NCI-H526 (cell line): ENCODE measurements around the gene CCDC88C.

Source experiments
- DNase-seq, 2 experiments: peaks; one replicate each; lab custom pipeline; 2025; lab: John Stamatoyannopoulos, UW

CCDC88C gene

DNA sequence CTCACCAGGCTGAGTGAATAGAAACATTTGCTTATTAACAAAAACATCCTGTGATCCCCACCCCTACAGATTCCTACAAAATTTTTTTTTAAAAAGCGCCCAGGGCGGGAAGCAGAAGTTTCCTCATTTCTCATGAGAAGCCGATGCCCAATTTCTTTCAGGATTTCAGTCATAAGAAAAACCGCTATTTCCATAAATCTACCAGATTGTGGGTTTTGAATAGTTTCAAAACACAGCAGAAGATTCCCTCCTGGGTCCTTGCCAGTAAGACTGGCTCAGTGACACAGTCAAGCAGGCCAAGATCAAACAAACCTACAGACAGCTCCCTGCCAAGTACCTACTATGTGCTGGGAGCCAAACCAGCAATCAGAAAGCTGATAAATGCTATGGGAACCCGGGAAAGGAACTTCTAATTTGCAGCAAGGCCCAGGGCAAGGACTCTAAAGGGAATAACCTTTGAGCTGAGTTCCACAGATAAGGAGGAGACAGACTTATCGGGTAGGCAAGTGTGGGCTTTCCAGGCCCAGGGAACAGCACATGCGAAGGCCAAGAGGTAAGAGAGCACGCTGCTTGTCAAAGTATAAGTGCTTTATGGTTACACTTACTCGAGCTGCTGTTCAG, 68.7 kb downstream of the CCDC88C start:
- DNase-seq, result peak in 1 of 2 experiments; percentile 19

DNA sequence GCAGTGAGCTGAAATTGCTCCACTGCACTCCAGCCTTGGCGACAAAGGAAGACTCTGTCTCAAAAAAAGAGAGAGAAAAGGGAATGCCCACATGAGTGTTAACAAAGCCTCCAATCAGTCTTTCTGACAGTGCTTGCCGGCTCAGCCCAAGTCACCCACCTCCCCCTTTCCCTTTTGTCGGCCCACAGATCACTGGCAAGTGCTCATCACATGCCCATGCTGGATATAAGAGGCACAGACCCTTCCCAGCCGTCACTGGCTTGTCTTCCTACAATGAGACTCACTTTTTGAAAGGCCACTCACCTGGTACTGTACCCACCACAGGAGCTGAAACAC, 70.8 kb downstream of the CCDC88C start:
- DNase-seq, result no peak

DNA sequence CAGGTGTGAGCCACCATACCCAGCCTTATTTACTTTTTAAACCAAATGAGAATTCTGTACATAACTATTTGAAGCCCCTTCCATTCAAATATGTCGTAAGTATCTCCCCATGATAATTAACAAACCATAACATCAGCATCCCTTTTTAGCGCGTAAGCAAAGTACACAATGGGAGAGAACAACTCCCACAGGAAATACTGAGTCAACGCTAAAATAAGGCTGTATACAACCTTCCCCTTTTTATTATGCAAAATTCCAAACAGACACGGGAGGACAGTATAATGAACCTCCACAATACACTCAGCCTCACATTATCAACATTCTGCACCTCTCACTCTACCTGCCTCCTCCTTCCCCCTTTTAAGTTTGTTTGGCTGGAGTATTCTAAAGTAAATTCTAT, 73.5 kb downstream of the CCDC88C start:
- DNase-seq, result peak in 1 of 2 experiments; percentile 38

DNA sequence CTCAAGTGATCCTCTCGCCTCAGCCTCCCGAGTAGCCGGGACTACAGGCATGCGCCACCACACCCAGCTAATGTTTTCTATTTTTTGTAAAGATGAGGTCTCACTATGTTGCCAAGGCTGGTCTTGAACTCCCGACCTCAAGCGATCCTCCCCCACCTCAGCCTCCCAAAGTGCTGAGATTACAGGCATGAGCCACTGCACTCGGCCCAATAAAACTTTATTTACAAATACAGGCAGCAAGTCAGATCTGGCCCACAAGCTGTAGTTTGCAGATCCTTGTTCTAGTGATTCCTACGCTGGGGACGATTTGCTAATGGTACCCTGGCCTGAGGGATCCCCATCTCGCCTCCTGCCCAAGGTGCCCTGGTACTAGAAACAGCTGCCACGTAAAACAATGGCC, 74.6 kb downstream of the CCDC88C start:
- no peak for DNase-seq

DNA sequence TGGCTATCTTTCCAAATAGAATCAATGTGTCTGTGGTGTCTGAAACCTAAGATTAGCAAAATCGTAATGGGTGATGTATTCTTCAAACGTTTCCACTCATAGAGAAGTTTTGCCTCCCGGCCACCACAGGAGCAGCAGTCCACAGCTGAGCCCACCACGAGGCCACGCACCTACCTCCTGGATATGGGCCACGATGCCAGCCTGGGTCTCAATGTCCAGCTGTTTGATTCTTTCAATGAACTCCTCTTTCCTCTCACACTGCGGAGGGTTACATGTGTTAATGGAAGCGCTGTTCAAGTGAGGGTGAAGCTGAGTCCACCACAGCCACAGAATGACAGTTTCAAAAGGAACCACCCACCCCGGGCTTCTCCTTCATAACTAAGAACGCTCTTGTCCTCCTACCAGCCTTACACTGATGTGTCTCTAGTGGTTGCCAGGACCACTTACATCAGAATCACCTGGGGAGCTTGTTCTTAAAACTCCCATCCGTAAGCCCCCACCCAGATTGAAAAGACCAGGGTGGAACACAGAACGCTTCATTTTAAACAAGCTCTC, 75.3 kb downstream of the CCDC88C start:
- no peak for DNase-seq

DNA sequence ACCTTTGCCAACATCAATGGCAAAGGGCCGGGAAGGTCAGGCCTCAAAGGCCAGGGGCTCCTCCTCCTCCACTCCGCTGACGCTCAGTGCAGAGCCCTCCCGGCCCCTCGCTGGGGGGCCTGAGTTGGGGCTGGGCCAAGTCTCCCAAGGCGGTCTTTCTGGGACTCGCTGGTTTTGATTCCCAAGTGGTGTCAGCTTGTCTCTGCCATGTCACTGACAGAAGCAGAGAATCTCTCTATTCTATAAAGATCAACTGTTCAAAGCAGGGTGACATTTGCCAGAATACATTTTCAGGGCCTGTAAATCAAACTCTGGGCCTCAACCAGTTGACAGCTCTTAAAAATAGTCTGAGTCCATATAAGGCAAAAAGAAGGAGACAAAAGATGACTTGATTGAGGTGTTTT, 75.9 kb downstream of the CCDC88C start:
- no peak for DNase-seq

DNA sequence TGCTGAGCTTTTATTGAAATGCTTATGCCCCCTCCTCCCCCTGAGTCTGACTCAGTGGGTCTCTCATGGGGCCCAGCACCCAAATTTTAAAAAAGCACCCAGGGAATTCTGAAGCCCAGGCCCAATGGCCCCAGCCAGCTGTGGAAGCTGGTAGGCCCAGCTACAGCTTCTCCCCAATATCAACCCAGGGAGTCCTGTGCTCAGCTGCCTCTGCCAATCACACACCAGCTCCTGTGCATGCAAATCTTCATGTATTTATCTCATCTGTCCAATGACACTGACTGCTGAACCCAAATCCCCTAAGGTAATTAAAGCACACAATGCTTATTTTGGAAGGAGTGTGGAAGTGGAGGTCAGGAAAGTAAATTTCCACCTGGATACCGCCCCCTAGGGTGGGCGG, 76.3 kb downstream of the CCDC88C start:
- DNase-seq, result peak; percentile 6 to 42

DNA sequence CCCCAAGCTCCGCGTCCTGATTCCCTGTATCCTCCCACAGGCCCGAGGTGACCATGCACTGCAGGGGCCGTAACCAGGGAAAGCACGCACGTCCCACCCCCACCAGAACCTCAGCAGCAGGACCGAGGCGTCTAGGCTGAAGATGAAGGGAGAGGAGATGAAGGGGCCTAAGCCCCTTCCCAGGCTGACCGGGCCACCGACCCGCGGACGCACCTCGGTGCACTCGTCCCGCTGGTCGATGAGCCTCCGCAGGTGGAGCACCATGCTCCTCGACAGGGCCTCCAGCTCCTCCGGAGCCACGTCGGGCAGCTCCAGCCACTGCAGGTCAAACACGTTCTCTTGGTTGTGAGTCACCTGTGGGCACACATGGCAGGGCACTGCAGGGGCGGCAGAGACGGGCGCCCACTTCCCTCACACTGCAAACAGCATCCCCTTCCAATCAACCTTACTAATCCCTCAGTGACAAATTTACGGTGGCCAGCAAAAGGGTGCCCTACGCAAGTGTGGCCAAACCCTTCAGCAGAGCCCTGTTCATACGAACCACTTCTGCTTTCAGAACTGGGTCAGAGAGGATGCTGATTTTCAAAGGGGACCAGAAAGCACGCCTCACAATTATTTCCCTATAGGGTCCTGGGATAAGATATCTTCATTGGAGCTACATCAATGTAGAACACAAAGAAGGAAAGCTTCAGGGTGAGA, 77.8 kb downstream of the CCDC88C start:
- DNase-seq, result no peak

DNA sequence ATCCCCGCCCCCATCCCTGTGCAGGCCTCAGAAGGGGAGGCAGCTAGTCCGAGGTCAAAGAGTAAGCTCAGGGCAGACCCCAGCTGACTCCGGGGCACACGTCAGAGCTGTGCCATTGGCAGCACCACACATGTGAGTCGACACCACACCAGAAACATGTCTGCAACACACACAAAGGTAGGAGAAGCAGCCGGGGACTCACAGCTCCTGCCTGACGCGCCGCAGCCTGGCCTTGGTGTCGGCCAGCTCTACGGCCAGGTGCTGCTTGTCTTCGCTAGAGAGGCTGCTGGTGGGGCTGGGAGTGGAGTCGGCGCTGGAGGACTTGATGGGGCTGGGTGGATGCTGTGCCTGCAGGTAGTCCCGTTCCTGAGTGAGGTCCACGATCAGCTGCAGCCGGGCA, 78.5 kb downstream of the CCDC88C start:
- DNase-seq, result no peak

DNA sequence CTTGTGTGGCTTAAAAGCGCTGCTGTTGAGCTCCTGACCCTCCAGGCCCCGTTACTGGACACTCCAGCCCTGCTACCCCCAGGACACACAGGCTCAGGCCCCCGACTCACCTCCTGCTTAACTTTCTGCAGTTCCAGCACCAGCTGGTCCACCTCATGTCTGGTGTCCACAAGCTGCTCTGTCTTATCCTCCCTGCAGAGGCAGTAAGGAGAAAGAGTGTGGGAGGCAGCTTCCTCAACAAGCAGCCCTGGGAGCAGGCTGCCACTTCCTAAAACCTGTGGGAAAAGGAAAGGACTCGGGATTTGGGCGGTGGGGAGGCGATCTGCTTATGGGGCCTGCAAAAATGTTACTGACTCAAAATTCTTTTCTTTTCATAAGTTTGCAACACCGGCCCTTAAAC, 79.2 kb downstream of the CCDC88C start:
- DNase-seq, result no peak

DNA sequence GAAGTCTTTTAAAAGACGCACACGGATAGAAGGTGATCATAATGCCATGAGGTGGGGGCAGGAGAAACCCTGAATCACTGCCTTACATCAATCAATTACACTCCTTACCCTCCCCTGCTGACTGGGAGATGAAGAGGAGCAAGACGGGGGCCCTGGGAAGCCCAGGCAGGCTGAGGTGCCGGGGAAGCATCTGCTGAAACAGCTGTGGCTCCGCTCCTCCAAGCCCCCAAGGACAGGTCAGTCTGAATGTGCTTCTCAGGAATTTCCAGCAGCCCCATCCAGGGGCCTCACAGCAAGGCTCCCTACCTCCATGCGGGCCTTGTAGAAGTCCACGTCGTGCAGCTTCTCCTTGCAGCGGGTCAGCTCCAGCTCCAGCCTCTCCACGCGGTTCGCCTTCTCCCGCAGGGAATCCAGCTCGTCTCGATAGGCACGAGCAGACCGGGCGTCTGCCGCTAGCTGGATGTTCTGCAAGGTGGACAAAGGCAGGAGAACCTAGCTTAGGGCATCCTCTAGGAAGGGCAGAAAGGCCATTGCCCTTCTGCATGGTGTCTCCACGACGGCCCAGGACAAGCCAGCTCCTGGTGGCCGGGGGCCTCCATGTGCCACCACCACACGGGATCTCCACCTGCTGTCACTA, 79.8 kb downstream of the CCDC88C start:
- DNase-seq, result no peak

DNA sequence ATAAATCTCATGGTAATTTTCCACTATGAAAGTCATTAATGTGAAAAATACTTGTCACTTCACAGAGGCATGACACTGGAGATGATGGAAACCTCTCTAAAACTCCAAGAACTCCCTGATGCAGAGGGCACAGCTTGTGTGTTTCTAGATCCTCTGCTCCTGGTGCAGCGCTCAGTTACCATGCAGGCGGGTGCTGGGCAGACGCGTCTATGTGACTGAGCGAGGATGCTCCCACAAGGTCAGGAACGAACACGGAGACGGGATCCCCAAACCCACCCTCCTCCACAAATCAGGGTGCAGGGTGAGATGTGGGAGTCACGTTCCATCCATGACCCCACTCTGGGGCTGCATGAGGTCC, 81.5 kb downstream of the CCDC88C start:
- no peak for DNase-seq

DNA sequence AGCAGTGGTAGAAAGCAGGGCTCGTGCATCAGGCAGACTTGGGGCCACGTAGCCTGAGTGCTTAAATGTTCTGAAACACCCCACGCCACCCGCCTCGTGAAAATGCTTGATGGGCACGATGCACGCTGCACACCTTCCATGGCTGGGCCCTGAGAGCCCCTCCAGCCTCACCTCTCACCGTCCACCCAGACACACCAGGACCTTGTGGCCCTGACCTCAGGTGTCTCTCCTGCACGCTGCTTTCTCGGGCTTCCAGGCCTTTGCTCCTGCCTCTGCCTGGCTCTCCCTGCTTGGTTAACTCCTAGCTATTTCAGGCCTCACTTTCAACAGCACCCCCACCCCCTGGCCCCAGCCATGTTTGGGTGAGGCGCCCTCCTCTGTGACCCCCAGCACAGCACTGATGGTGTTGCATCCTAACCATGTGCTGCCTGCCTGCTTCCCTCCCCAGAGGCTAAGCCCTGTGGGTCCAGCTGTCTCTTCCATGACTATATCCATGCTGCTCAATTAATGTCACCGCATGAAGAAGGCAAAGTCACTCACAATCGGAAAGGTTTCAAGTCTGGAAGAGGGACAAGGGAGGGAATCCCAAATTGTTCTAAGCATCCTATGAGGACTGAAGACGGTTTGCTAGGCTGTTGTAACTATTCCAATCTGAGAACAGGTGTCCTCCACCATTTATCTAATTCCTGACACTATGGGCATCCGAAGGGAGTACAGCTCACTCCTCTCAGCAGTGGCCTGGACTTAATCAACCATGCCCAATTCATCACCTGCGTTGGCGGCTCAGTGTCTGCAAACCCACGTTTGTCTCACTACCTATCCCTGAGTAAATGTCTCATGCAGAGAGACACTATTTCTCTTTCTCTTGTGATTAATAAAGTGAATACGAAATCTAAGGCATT, 82.2 kb downstream of the CCDC88C start:
- DNase-seq, result no peak

DNA sequence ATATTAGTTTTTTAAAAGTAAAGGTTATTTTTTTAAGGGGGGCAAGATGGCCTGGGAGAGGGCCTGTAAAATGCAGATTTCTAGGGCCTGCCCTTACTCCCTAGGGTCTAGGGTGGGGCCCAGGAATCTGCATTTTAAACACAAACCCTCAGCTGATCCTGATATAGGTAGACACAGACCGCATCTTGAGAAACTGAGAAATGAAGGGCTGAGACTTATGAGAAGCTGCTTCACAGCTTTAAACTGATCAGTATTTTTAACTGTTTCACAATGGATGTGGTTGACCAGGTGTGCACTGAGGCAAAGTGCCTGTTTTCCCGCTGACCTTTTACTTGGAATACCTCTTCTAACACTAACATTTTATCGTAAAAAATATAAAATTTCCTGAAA, 84.0 kb downstream of the CCDC88C start:
- no peak for DNase-seq

DNA sequence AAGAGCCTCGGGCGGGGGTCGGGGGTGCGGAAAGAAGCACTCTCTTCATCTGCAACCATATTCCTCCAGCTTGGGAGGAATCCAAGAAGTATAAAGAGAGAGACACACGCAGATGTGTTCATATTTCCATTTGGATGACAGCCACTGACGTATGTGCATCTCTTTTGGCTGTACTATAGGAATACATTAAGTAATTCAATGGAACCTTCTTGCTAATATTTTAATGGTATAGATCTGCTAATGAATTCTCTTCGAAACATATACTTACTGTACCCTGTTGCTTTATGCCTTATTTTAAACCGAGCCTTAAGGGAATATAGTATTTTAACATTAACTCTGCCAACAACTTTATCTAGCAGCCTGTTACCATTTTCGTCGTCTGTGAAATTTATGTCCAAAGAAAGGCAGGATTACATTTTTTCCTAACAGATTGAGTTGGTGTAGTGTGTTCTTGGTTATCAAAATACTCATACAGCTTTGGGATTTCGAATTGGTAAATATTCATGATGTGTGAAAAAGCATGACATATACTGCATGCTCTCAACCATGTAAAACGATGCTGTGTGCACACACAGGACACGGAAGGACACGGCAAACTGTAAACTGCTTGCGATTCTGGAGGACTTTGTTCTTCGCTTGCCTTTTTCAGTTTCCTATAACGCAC, 84.5 kb downstream of the CCDC88C start:
- no peak for DNase-seq

DNA sequence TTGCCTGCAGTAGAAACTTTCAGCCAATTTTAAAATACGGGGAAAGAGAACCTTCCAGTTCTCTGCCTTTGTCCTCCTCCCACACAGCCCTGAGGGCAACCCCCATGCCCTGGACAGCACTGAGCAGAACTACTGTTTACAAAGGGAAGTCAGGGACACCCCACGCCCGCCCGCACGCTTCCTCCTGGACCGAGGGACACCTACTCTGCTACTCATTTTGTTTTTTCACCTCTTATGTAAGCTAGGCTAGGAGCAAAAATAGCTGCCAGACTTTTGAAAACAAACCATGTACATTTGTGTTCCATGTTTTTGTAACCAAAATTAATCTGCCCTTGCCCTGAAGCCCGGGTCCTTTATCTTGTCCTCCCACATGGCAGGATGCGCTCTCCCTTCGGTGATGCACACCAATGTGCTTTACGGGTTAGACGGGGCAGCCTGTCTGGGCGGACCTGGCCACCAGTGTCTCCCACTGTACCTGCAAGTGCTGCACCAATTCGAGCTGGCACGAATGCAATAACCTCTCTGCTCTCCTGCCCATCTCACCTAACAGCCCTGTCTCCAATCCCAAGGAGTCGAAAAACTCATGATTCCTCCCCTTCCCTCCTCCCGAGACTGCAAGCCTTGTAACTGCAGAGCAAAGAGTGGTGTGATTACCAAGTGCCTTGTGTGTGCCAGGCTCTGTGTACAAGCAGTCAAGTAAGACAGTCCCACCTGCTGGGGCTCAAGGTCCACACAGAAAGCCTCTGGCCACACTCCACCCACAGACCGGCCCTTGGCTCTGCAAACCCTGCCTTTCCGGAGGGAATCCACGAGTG, 85.2 kb downstream of the CCDC88C start:
- no peak for DNase-seq

DNA sequence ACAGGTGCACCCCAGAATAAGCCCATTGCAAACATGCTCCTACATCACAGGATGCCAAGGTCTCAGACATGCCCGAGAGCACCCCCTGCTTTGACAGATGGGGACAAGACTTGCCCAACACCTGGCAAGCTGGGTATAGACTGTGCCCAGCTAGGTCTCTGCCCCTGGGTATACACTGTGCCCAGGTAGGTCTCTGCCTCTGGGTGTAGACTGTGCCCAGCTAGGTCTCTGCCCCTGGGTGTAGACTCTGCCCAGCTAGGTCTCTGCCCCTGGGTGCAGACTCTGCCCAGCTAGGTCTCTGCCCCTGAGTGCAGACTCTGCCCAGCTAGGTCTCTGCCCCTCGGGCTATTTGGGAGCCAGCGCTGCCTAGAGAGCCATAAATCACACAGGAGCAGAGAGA, 85.9 kb downstream of the CCDC88C start:
- DNase-seq, result no peak

DNA sequence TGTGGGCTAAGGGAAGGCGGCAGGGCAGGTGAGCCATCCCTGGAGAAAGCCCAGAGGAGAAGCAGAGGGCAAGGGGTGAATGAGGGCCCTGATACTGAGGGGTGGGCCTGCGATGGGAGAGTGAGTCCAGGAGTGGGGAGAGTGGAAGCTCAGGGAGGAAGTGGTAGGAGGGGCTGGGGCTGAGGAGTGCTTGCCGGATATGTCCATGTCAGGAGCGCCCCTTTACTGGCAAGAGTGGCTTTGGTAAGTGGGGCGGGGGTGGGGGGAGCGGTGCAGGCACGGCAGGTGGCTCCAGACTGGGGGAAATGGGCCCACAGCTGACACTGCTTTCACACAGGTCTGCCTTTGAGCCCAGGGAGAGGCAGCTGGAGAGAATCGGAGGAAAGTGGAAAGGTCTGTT, 86.8 kb downstream of the CCDC88C start:
- DNase-seq, result no peak

DNA sequence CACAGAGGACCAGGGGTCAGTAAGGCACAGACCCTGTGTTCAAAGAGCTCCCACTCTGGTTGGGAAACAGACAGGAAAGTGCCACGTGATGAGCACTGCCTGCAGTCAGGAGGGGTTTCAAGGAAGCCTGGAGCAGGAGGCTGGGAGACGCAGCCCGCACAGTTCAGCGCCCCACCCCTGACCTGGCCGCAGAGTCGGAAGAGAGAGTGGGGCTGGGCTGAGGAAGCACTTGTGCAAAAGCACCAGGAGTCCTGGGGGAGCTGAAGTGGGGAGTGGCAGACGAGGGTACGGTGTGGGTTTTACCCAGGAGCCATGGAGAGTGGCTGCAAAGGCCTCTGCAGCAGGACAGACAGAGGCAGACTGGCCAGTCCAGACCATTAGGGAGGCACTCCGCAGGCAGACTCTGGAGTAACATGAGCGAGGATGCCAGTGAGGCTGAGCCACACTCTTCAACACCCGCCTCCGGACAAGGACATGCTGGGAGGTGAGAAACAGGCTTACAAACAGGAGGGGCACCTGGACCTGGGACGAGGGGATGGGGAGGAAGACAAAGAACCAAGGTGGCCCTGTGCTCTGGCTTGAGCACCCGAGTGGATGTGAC, 87.4 kb downstream of the CCDC88C start:
- no peak for DNase-seq

DNA sequence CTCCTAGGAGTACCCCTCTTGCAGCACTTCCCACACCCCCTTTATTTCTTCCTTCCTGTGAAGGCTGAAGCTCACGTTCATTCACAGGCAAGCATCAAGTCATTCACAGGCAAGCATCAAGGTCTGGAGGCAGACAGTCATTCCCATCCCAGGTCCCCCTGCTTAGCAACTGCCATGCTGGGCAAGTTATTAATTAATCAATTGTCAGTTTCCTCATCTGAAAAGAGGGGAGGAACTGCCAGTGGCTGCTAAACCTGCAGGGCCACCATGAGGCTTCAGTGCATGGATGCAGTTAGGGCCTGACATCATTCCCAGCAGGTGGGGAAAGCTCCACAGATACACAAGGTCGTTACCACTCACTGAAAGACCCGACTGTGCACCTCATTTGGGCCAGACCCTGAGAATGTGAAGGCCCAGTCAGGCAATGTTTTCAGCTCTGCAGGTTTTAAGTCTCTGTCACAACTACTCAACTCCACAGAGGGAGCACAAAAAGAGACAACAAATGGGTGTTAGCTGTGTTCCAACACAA, 88.1 kb downstream of the CCDC88C start:
- no peak for DNase-seq
